DMS153 treated with DMSO at 0.1 percent for 48 hours (cell line): ENCODE data around the gene MOV10L1.

Experiments
- DNase-seq: peaks from one replicate; lab custom pipeline; 2025; ENCODE audit not compliant: unreplicated experiment; lab: John Stamatoyannopoulos, UW

The MOV10L1 gene

GRCh38 chr22:50058906-50059880 lies 30.6 kb upstream of the MOV10L1 start:
- no peak for DNase-seq

GRCh38 chr22:50059881-50060262 lies 29.9 kb upstream of the MOV10L1 start:
- no peak for DNase-seq

GRCh38 chr22:50060441-50061140 lies 29.2 kb upstream of the MOV10L1 start:
- DNase-seq: no peak

- no peak for DNase-seq
These were observed 28.5 kb upstream of the MOV10L1 start for GRCh38 chr22:50061141-50061823.

GRCh38 chr22:50061824-50062355 lies 27.9 kb upstream of the MOV10L1 start:
- DNase-seq: no peak

GRCh38 chr22:50062509-50063135 lies 27.2 kb upstream of the MOV10L1 start:
- DNase-seq: no peak

- DNase-seq: no peak
These were observed 26.0 kb upstream of the MOV10L1 start for GRCh38 chr22:50063589-50064393.

GRCh38 chr22:50064453-50064852 lies 25.4 kb upstream of the MOV10L1 start:
- DNase-seq: no peak

GRCh38 chr22:50067244-50067643 lies 22.6 kb upstream of the MOV10L1 start:
- DNase-seq: no peak

- DNase-seq: no peak
These were observed 21.7 kb upstream of the MOV10L1 start for GRCh38 chr22:50068096-50068495.

GRCh38 chr22:50070366-50070765 lies 19.4 kb upstream of the MOV10L1 start:
- DNase-seq: no peak

GRCh38 chr22:50071432-50072166 lies 18.2 kb upstream of the MOV10L1 start:
- no peak for DNase-seq

GRCh38 chr22:50072167-50072555 lies 17.6 kb upstream of the MOV10L1 start:
- no peak for DNase-seq

GRCh38 chr22:50072714-50073538 lies 16.9 kb upstream of the MOV10L1 start:
- DNase-seq: no peak

- DNase-seq: no peak
These were observed 15.8 kb upstream of the MOV10L1 start for GRCh38 chr22:50074056-50074455.

- DNase-seq: no peak
These were observed 15.0 kb upstream of the MOV10L1 start for GRCh38 chr22:50074551-50075530.
